B cell (primary cell): Measurements from ENCODE around the gene SGCD. TPM values are rescaled to one million over a fixed set of nuclear protein-coding genes. Genes with fewer than 3 reads are reported as not detected.

Experiments used
- ATAC-seq: fragments of 200-7000 bp; cut with Tn5 transposase; one replicate; pipeline ENCODE4 v1.10.0; 2021; ENCODE audit warnings: low read depth, mild to moderate bottlenecking, moderate number of reproducible peaks, moderate library complexity
- CTCF ChIA-PET: fragments of 350-600 bp; sonication (Branson Sonifier 250); formaldehyde crosslinking; loops from one replicate; lab custom pipeline; 2021; ENCODE audit warnings: antibody characterized with exemption, inconsistent platforms; lab: Charles Lee
- POLR2A ChIA-PET: fragments of 350-600 bp; sonication (Branson Sonifier 250); formaldehyde crosslinking; loops from one replicate; lab custom pipeline; 2021; ENCODE audit warnings: antibody characterized with exemption; lab: Charles Lee
- DNase-seq: peaks from one replicate; pipeline ENCODE4 v3.0.0; 2013
- H2AFZ ChIP-seq: 2 replicates; pipeline ENCODE4 v1.6.1; 2012; ENCODE audit warnings: mild to moderate bottlenecking, low read depth, low read length; ENCODE audit not compliant: insufficient read depth, poor library complexity, severe bottlenecking
- H3K27ac ChIP-seq, 2 donors: 1 replicate in 1 of 2; 2 replicates in 1 of 2; pipeline ENCODE4 v1.5.1; 2012 to 2013; ENCODE audit warnings: low read length in 2 of 2, mild to moderate bottlenecking in 2 of 2, moderate library complexity in 1 of 2
- H3K27me3 ChIP-seq, 4 experiments: fragments of 200-600 bp in 1 of 4; sonication (generic) in 1 of 4; replicated peaks in 1 of 4; 1 replicate in 2 of 4; 2 replicates in 2 of 4; pipeline versions ENCODE4 v1.6.1 to v1.7.0; 2013 to 2016; ENCODE audit warnings: low read length in 3 of 4, mild to moderate bottlenecking in 2 of 4, mixed read lengths in 1 of 4, moderate library complexity in 1 of 4; ENCODE audit not compliant: insufficient read depth in 4 of 4, control insufficient read depth in 3 of 4; ENCODE audit errors: control extremely low read depth in 1 of 4
- H3K36me3 ChIP-seq, 2 experiments: replicated peaks in 1 of 2; 1 replicate in 1 of 2; 2 replicates in 1 of 2; pipeline versions ENCODE4 v1.6.1 to v1.7.1; 2013; ENCODE audit warnings: low read length in 1 of 2; ENCODE audit not compliant: insufficient read depth in 2 of 2, control insufficient read depth in 1 of 2; ENCODE audit errors: control extremely low read depth in 1 of 2, extremely low read depth in 1 of 2
- H3K4me1 ChIP-seq, 2 donors: fragments of 200-600 bp in 1 of 2; sonication (generic) in 1 of 2; 1 replicate in 1 of 2; 2 replicates in 1 of 2; pipeline versions ENCODE4 v1.5.1 to v1.6.1; 2013 to 2017; ENCODE audit warnings: low read length in 2 of 2; ENCODE audit not compliant: control insufficient read depth in 2 of 2, insufficient read depth in 2 of 2
- H3K4me2 ChIP-seq: replicated peaks from 2 replicates; pipeline ENCODE3; 2012; ENCODE audit warnings: mild to moderate bottlenecking, low read depth, low read length; ENCODE audit not compliant: poor library complexity, severe bottlenecking
- H3K4me3 ChIP-seq, 5 experiments: fragments of 200-600 bp in 1 of 5; sonication (generic) in 1 of 5; 1 replicate in 3 of 5; 2 replicates in 2 of 5; pipeline versions ENCODE4 v1.5.1 to v1.7.0; 2011 to 2016; ENCODE audit warnings: low read length in 4 of 5, mild to moderate bottlenecking in 4 of 5, low read depth in 2 of 5, control low read depth in 1 of 5, moderate library complexity in 1 of 5; ENCODE audit not compliant: insufficient read depth in 1 of 5; ENCODE audit errors: control extremely low read depth in 1 of 5, extremely low read depth in 1 of 5
- H3K79me2 ChIP-seq: fragments of 200-600 bp; sonication (generic); one replicate; pipeline ENCODE4 v1.6.0; 2016; ENCODE audit warnings: low read length; ENCODE audit not compliant: control insufficient read depth, insufficient read depth
- H3K9ac ChIP-seq: fragments of 200-600 bp; sonication (generic); 2 replicates; pipeline ENCODE4 v1.6.1; 2017; ENCODE audit warnings: mild to moderate bottlenecking, low read length, moderate library complexity
- H3K9me3 ChIP-seq, 3 donors: one replicate each; pipeline versions ENCODE4 v1.6.1 to v1.7.1; 2013; ENCODE audit warnings: low read length in 2 of 3; ENCODE audit not compliant: control insufficient read depth in 2 of 3, insufficient read depth in 1 of 3; ENCODE audit errors: control extremely low read depth in 1 of 3
- H4K20me1 ChIP-seq: 2 replicates; pipeline ENCODE4 v1.6.0; 2012; ENCODE audit warnings: mild to moderate bottlenecking, low read length; ENCODE audit not compliant: insufficient read depth, control insufficient read depth, poor library complexity, severe bottlenecking
- H3K27ac Mint-ChIP-seq: one replicate; pipeline ENCODE4 v1.8.0; 2021; ENCODE audit warnings: mixed read lengths
- H3K27me3 Mint-ChIP-seq: one replicate; pipeline ENCODE4 v1.8.0; 2021; ENCODE audit warnings: mixed read lengths
- H3K4me1 Mint-ChIP-seq: one replicate; pipeline ENCODE4 v1.8.0; 2021; ENCODE audit warnings: mixed read lengths
- H3K4me3 Mint-ChIP-seq: one replicate; pipeline ENCODE4 v1.8.0; 2021; ENCODE audit warnings: mixed read lengths
- H3K9me3 Mint-ChIP-seq: one replicate; pipeline ENCODE4 v1.8.0; 2022; ENCODE audit warnings: mixed read lengths; ENCODE audit not compliant: insufficient read depth
- CTCF ChIP-seq: fragments of 200-600 bp; IDR thresholded peaks from one replicate; pipeline ENCODE4 v1.8.0; 2022; ENCODE audit warnings: antibody characterized with exemption, mild to moderate bottlenecking
- EZH2 ChIP-seq: IDR thresholded peaks from 2 replicates; pipeline ENCODE4 v1.6.1; 2012; ENCODE audit warnings: borderline replicate concordance, low read depth, mild to moderate bottlenecking, moderate library complexity, low read length; ENCODE audit not compliant: insufficient read depth, poor library complexity, severe bottlenecking
- WGBS: methylation state at CpG from one replicate; pipeline ENCODE4 v1.1.5; 2013; ENCODE audit warnings: missing lambda C conversion rate; ENCODE audit not compliant: insufficient coverage; 5-methylcytosine and 5-hydroxymethylcytosine counted together
- intact Hi-C: fragments of 100-400 bp; cut with micrococcal nuclease; formaldehyde crosslinking; loops from one replicate; pipeline ENCODE4 v1.10.0; 2022
- polyA plus RNA-seq: library from polyadenylated mRNA; depleted of rRNA; stranded (reverse); fragments of >200 nt; gene quantifications from 2 replicates; pipeline ENCODE4 v1.2.3, GENCODE V29; 2012
- total RNA-seq, 2 donors: library from RNA; stranded (reverse); fragments of 120-200 nt in 1 of 2; gene quantifications; 1 replicate in 1 of 2; 2 replicates in 1 of 2; pipeline versions ENCODE4 v1.2.3 to v1.2.4, GENCODE V29; 2013 to 2022

The SGCD gene
- total and polyA plus RNA-seq, 2 donors (not counting 1 experiment from before 2014, with no cell fraction given) = not detected

GRCh38 chr5:156541582-156541981 lies 214.6 kb downstream of the SGCD start:
- Histone ChIP-seq H3K4me2 (no peak overlapping the region), H3K4me1 (no peaks in the 10 kb centered on the region), H2AFZ (no peak overlapping the region), H3K9me3 (no peaks in the 10 kb centered on the region), H3K27me3 (no peaks in the 10 kb centered on the region), H3K9ac (no peak overlapping the region), H3K27ac (no peak overlapping the region), H3K36me3 (no peaks in the 10 kb centered on the region), H4K20me1 (no peaks in the 10 kb centered on the region), H3K4me3 (no peak overlapping the region), H3K79me2 (no peaks in the 10 kb centered on the region)
- H3K27me3 Mint-ChIP-seq = peaks cover 6% of the 10 kb centered on the region
- no peak for TF ChIP-seq EZH2
- TF ChIP-seq CTCF = no peak
- no peaks in the 10 kb centered on the region for H3K9me3 Mint-ChIP-seq
- DNase-seq (no peak), ATAC-seq (no peak)
- no peaks in the 10 kb centered on the region for H3K4me1 Mint-ChIP-seq
- H3K27ac Mint-ChIP-seq = no peak overlapping the region
- WGBS = no CpG with 5 or more reads among the region's 2 CpGs
- CTCF ChIA-PET = no interaction called here
- POLR2A ChIA-PET = no interaction called here
- H3K4me3 Mint-ChIP-seq = no peak overlapping the region
- intact Hi-C loops = no loop called here

DNA sequence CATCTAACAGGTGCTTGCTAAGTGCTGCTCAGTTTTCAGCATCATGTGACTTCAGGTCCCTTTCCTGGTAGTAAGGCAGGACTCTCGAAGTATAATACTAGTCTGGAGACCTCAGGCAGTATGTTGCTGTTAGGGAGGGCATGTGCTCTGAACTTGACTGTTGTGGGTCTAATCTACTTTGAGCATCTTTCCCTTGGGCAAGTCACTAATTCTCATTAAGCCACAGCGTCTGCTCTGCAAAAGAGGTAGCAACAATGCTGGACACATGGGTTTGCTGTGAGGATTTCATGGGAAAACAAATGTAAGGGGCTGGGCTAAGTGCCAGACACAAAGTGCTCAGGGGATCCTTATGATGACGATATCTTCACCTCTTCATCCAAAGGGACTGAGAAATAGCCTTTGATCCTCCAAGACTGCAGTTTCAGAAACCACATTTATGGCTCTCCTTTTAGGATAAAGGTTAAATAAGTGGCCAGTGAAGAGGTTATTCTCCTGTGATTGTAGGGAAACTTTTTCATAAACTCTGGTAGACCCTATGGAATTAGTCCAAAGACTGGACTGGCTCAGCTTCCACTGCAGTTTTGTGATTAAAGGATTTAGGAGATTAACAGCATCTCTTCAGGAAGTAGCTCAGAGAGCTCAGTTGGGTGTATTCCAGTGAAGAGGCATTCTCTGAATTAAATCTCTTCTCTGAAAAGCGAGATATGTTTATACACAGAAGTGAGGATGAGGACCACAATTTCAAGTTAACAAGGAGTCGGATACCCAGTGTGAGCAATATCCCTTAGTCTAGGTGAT lies 216.6 kb downstream of the SGCD start:
- Histone ChIP-seq H3K9me3 (no peaks in the 10 kb centered on the region), H3K36me3 (no peaks in the 10 kb centered on the region), H3K27ac (no peak overlapping the region), H3K4me2 (no peak overlapping the region), H3K4me3 (no peak overlapping the region), H3K79me2 (no peaks in the 10 kb centered on the region), H4K20me1 (no peaks in the 10 kb centered on the region), H3K27me3 (no peaks in the 10 kb centered on the region), H3K4me1 (no peaks in the 10 kb centered on the region), H2AFZ (no peak overlapping the region), H3K9ac (no peak overlapping the region)
- peaks cover 6% of the 10 kb centered on the region for H3K27me3 Mint-ChIP-seq
- POLR2A ChIA-PET = no interaction called here
- no peaks in the 10 kb centered on the region for H3K4me1 Mint-ChIP-seq
- intact Hi-C loops = no loop called here
- ATAC-seq (no peak), DNase-seq (no peak)
- TF ChIP-seq EZH2 (no peak), CTCF (no peak)
- no peaks in the 10 kb centered on the region for H3K9me3 Mint-ChIP-seq
- 50% methylated on average over 1 of the region's 5 CpGs for WGBS
- no peak overlapping the region for H3K4me3 Mint-ChIP-seq
- no peak overlapping the region for H3K27ac Mint-ChIP-seq
- CTCF ChIA-PET = no interaction called here
